Subcutaneous abdominal adipose tissue (tissue), 5 donors: ENCODE data around the gene ZNF786.
"Not testable (repeated sequence)": the region's sequence is repeated elsewhere in the genome, so short reads cannot be mapped to it uniquely, and the experiment has no call there.

Source experiments
- H3K27ac ChIP-seq: one replicate; pipeline ENCODE4 v1.7.0; 2013; ENCODE audit warnings: low read depth, mild to moderate bottlenecking, inconsistent platforms, low read length, moderate library complexity
- H3K27me3 ChIP-seq, 5 donors: one replicate each; pipeline ENCODE4 v1.7.0; 2013; ENCODE audit warnings: low read length in 5 of 5, inconsistent platforms in 1 of 5; ENCODE audit not compliant: control insufficient read depth in 5 of 5, insufficient read depth in 4 of 5
- H3K36me3 ChIP-seq, 5 donors: one replicate each; pipeline ENCODE4 v1.7.0; 2013; ENCODE audit warnings: low read length in 5 of 5; ENCODE audit not compliant: control insufficient read depth in 5 of 5, insufficient read depth in 5 of 5
- H3K4me1 ChIP-seq, 5 donors: one replicate each; pipeline ENCODE4 v1.7.0; 2013; ENCODE audit warnings: low read length in 5 of 5, mild to moderate bottlenecking in 3 of 5, moderate library complexity in 1 of 5; ENCODE audit not compliant: control insufficient read depth in 5 of 5, insufficient read depth in 5 of 5
- H3K4me3 ChIP-seq, 5 donors: one replicate each; pipeline ENCODE4 v1.7.0; 2013; ENCODE audit warnings: low read length in 5 of 5, low read depth in 1 of 5
- H3K9ac ChIP-seq, 5 donors: one replicate each; pipeline ENCODE4 v1.7.0; 2013; ENCODE audit warnings: low read length in 5 of 5, mild to moderate bottlenecking in 4 of 5, moderate library complexity in 3 of 5
- H3K9me3 ChIP-seq, 5 donors: one replicate each; pipeline ENCODE4 v1.7.0; 2013; ENCODE audit warnings: low read length in 5 of 5; ENCODE audit not compliant: control insufficient read depth in 5 of 5
- donor health status: healthy.
- donor health status: healthy.
- donor health status: healthy.
- donor health status: healthy.
- donor health status: healthy.

ZNF786 gene

GRCh38 chr7:149067869-149068268 is 22.6 kb downstream of the ZNF786 start:
- Histone ChIP-seq H3K4me1 (peaks cover 0 to 26% (median 14%) of the 10 kb centered on the region in 5 donors), H3K9ac (no peak overlapping the region), H3K27me3 (no peaks in the 10 kb centered on the region), H3K9me3 (no peaks in the 10 kb centered on the region), H3K36me3 (peaks cover 2 to 29% (median 23%) of the 10 kb centered on the region in 5 donors), H3K27ac (no peak overlapping the region), H3K4me3 (no peak overlapping the region)

- H3K4me3 ChIP-seq: no peak overlapping the region
- no peaks in the 10 kb centered on the region for H3K27me3 ChIP-seq
- no peaks in the 10 kb centered on the region for H3K9me3 ChIP-seq
- H3K36me3 ChIP-seq: peaks cover 0 to 3% (median 0%) of the 10 kb centered on the region in 5 donors
- H3K27ac ChIP-seq: no peak overlapping the region
- peaks cover 0 to 16% (median 2%) of the 10 kb centered on the region in 5 donors for H3K4me1 ChIP-seq
- H3K9ac ChIP-seq: no peak overlapping the region
Measured at GRCh38 chr7:149063476-149063875, 27.0 kb downstream of the ZNF786 start.

- H3K4me1 ChIP-seq: peaks cover 0 to 16% (median 2%) of the 10 kb centered on the region in 5 donors
- H3K36me3 ChIP-seq, H3K4me3 ChIP-seq, H3K27ac ChIP-seq, H3K27me3 ChIP-seq, H3K9ac ChIP-seq, H3K9me3 ChIP-seq: not testable (repeated sequence)
Measured at GRCh38 chr7:149062217-149062899, 28.2 kb downstream of the ZNF786 start.

- Histone ChIP-seq H3K27ac (no peak overlapping the region), H3K27me3 (no peaks in the 10 kb centered on the region), H3K36me3 (no peaks in the 10 kb centered on the region), H3K4me3 (no peak overlapping the region), H3K9ac (no peak overlapping the region), H3K9me3 (no peaks in the 10 kb centered on the region), H3K4me1 (peaks cover 0 to 8% (median 0%) of the 10 kb centered on the region in 5 donors)
Measured at GRCh38 chr7:149060156-149060555, 30.4 kb downstream of the ZNF786 start.

- no peaks in the 10 kb centered on the region for H3K9me3 ChIP-seq
- no peaks in the 10 kb centered on the region for H3K36me3 ChIP-seq
- no peak overlapping the region for H3K4me3 ChIP-seq
- no peak overlapping the region for H3K9ac ChIP-seq
- peaks cover 0 to 2% (median 0%) of the 10 kb centered on the region in 5 donors for H3K27me3 ChIP-seq
- H3K27ac ChIP-seq: no peak overlapping the region
- H3K4me1 ChIP-seq: no peaks in the 10 kb centered on the region
Measured at GRCh38 chr7:149053885-149054284, 36.6 kb downstream of the ZNF786 start.

- Histone ChIP-seq H3K4me3 (no peak overlapping the region), H3K9ac (no peak overlapping the region), H3K27me3 (peaks cover 0 to 2% (median 0%) of the 10 kb centered on the region in 5 donors), H3K4me1 (no peaks in the 10 kb centered on the region), H3K9me3 (no peaks in the 10 kb centered on the region), H3K27ac (no peak overlapping the region), H3K36me3 (no peaks in the 10 kb centered on the region)
Measured at GRCh38 chr7:149053384-149053783, 37.1 kb downstream of the ZNF786 start.

- Histone ChIP-seq H3K27me3 (peaks cover 0 to 2% (median 0%) of the 10 kb centered on the region in 5 donors), H3K9me3 (no peaks in the 10 kb centered on the region), H3K27ac (no peak overlapping the region), H3K4me1 (no peaks in the 10 kb centered on the region), H3K36me3 (no peaks in the 10 kb centered on the region), H3K9ac (no peak overlapping the region), H3K4me3 (no peak overlapping the region)
Measured at GRCh38 chr7:149050941-149051340, 39.6 kb downstream of the ZNF786 start.

GRCh38 chr7:149048805-149049204 is 41.7 kb downstream of the ZNF786 start:
- H3K27me3 ChIP-seq: peaks cover 0 to 2% (median 0%) of the 10 kb centered on the region in 5 donors
- H3K36me3 ChIP-seq: no peaks in the 10 kb centered on the region
- no peak overlapping the region for H3K4me3 ChIP-seq
- H3K27ac ChIP-seq: no peak overlapping the region
- H3K9me3 ChIP-seq: no peaks in the 10 kb centered on the region
- no peak overlapping the region for H3K9ac ChIP-seq
- H3K4me1 ChIP-seq: no peaks in the 10 kb centered on the region

GRCh38 chr7:149046416-149046815 is 44.1 kb downstream of the ZNF786 start:
- no peaks in the 10 kb centered on the region for H3K4me1 ChIP-seq
- no peaks in the 10 kb centered on the region for H3K9me3 ChIP-seq
- H3K27ac ChIP-seq: no peak overlapping the region
- H3K4me3 ChIP-seq: no peak overlapping the region
- H3K36me3 ChIP-seq: no peaks in the 10 kb centered on the region
- peaks cover 0 to 2% (median 0%) of the 10 kb centered on the region in 5 donors for H3K27me3 ChIP-seq
- peak overlapping the region in 1 of 5 donors; percentile 0 for H3K9ac ChIP-seq

- H3K4me1 ChIP-seq: no peaks in the 10 kb centered on the region
- H3K27me3 ChIP-seq: no peaks in the 10 kb centered on the region
- no peak overlapping the region for H3K4me3 ChIP-seq
- no peaks in the 10 kb centered on the region for H3K36me3 ChIP-seq
- H3K9me3 ChIP-seq: no peaks in the 10 kb centered on the region
- H3K9ac ChIP-seq: no peak overlapping the region
- H3K27ac ChIP-seq: no peak overlapping the region
Measured at GRCh38 chr7:149043936-149044335, 46.6 kb downstream of the ZNF786 start.
